ENCODE data around the gene UBASH3B.

GRCh38 chr11:122666743-122667142, 11.2 kb downstream of the UBASH3B start:
- TF ChIP-seq CTCF (IDR thresholded peaks at IDR 0.05) (no peak), POLR2A (IDR thresholded peaks at IDR 0.05) (no peak)
